H1 (cell line): ENCODE measurements around the gene CRHR2. TPM values are rescaled to one million over a fixed set of nuclear protein-coding genes. Genes with fewer than 3 reads are reported as not detected.

ENCODE experiments used
- CTCF ChIA-PET: fragments of 300-600 bp; sonication (Branson Sonifier 250); formaldehyde crosslinking; loops from one replicate; lab custom pipeline; 2021; ENCODE audit not compliant: partially characterized antibody; lab: Charles Lee
- POLR2A ChIA-PET: fragments of 300-600 bp; sonication (Branson Sonifier 250); formaldehyde crosslinking; loops from one replicate; lab custom pipeline; 2021; ENCODE audit warnings: inconsistent platforms; ENCODE audit not compliant: partially characterized antibody; lab: Charles Lee
- DNase-seq, 2 experiments: peaks; one replicate each; pipeline versions ENCODE4 v3.0.0 to v3.0.0-alpha.2; 2010 to 2022; ENCODE audit warnings: low spot score in 2 of 2, low read depth in 1 of 2, mixed read lengths in 1 of 2
- FAIRE-seq: peaks from 2 replicates; lab custom pipeline; 2011; peaks lifted over from hg19 to GRCh38; lab: Jason Lieb, UNC
- H2AFZ ChIP-seq: 2 replicates; pipeline ENCODE4 v1.8.1; 2012; ENCODE audit warnings: low read length, inconsistent platforms
- H2AK5ac ChIP-seq: 2 replicates; pipeline ENCODE4 v1.6.1; 2013; ENCODE audit warnings: low read depth, low read length
- H2BK120ac ChIP-seq: replicated peaks from 2 replicates; pipeline ENCODE3; 2013; ENCODE audit warnings: low read depth, low read length, inconsistent platforms
- H2BK12ac ChIP-seq: 2 replicates; pipeline ENCODE4 v1.6.1; 2013; ENCODE audit warnings: low read depth, low read length
- H2BK15ac ChIP-seq: 2 replicates; pipeline ENCODE4 v1.6.1; 2013; ENCODE audit warnings: low read length
- H2BK20ac ChIP-seq: 2 replicates; pipeline ENCODE4 v1.6.1; 2013; ENCODE audit warnings: low read length
- H2BK5ac ChIP-seq: 2 replicates; pipeline ENCODE4 v1.6.1; 2013; ENCODE audit warnings: low read depth, low read length
- H3K14ac ChIP-seq: 2 replicates; pipeline ENCODE4 v1.6.1; 2013; ENCODE audit warnings: inconsistent platforms; ENCODE audit not compliant: insufficient read length
- H3K18ac ChIP-seq: 2 replicates; pipeline ENCODE4 v1.6.1; 2013; ENCODE audit warnings: low read length; ENCODE audit errors: extremely low read depth
- H3K23ac ChIP-seq: 2 replicates; pipeline ENCODE4 v1.6.1; 2013; ENCODE audit warnings: inconsistent platforms; ENCODE audit not compliant: insufficient read length
- H3K23me2 ChIP-seq: 2 replicates; pipeline ENCODE4 v1.6.1; 2013; ENCODE audit warnings: low read depth, low read length
- H3K27ac ChIP-seq: 2 replicates; pipeline ENCODE4 v1.6.1; 2011; ENCODE audit warnings: low read depth, low read length, inconsistent platforms
- H3K27me3 ChIP-seq, 4 experiments: replicated peaks in 1 of 4; 1 replicate in 1 of 4; 2 replicates in 3 of 4; pipeline versions ENCODE4 v1.6.1 to v1.8.1; 2011 to 2013; ENCODE audit warnings: low read length in 3 of 4, mild to moderate bottlenecking in 3 of 4, inconsistent platforms in 2 of 4, mixed read lengths in 2 of 4, moderate library complexity in 1 of 4; ENCODE audit not compliant: control insufficient read depth in 3 of 4, insufficient read depth in 3 of 4; ENCODE audit errors: extremely low read depth in 1 of 4
- H3K36me3 ChIP-seq, 4 experiments: 2 replicates each; pipeline versions ENCODE4 v1.6.1 to v1.8.1; 2011 to 2013; ENCODE audit warnings: mild to moderate bottlenecking in 4 of 4, low read length in 3 of 4, moderate library complexity in 2 of 4, control low read depth in 1 of 4, inconsistent platforms in 1 of 4; ENCODE audit not compliant: insufficient read depth in 4 of 4, control insufficient read depth in 2 of 4
- H3K4ac ChIP-seq: replicated peaks from 2 replicates; pipeline ENCODE3; 2013; ENCODE audit warnings: low read length, low read depth, mixed read lengths, inconsistent platforms; ENCODE audit not compliant: insufficient read length
- H3K4me1 ChIP-seq, 4 experiments: replicated peaks in 1 of 4; 1 replicate in 1 of 4; 2 replicates in 3 of 4; pipeline versions ENCODE4 v1.6.1 to v1.8.1; 2011 to 2013; ENCODE audit warnings: low read length in 3 of 4, inconsistent platforms in 2 of 4, mixed read lengths in 1 of 4; ENCODE audit not compliant: insufficient read depth in 4 of 4, control insufficient read depth in 3 of 4
- H3K4me2 ChIP-seq, 2 experiments: 2 replicates each; pipeline versions ENCODE4 v1.6.1 to v1.8.1; 2011 to 2013; ENCODE audit warnings: low read depth in 2 of 2, low read length in 2 of 2, control low read depth in 1 of 2, inconsistent platforms in 1 of 2, mild to moderate bottlenecking in 1 of 2; ENCODE audit not compliant: insufficient read depth in 1 of 2
- H3K4me3 ChIP-seq, 4 experiments: fragments of 200-600, 300-600 bp in 1 of 4; sonication (generic), shearing (Covaris generic), sonication (Bioruptor Twin) in 1 of 4; 2 replicates each; pipeline versions ENCODE4 v1.5.1 to v1.8.1; 2011 to 2016; ENCODE audit warnings: low read length in 4 of 4, low read depth in 3 of 4, control low read depth in 2 of 4, inconsistent platforms in 2 of 4, mild to moderate bottlenecking in 2 of 4, mixed read lengths in 1 of 4, moderate library complexity in 1 of 4; ENCODE audit not compliant: insufficient read depth in 2 of 4; ENCODE audit errors: extremely low read depth in 1 of 4
- H3K56ac ChIP-seq: replicated peaks from 2 replicates; pipeline ENCODE3; 2013; ENCODE audit warnings: low read depth, mild to moderate bottlenecking, mixed read lengths, low read length, inconsistent platforms; ENCODE audit not compliant: insufficient read length
- H3K79me1 ChIP-seq: 2 replicates; pipeline ENCODE4 v1.6.1; 2013; ENCODE audit warnings: low read depth, low read length, control low read depth
- H3K79me2 ChIP-seq, 2 experiments: 2 replicates each; pipeline versions ENCODE4 v1.6.1 to v1.8.1; 2012 to 2013; ENCODE audit warnings: low read length in 2 of 2, mild to moderate bottlenecking in 2 of 2, inconsistent platforms in 1 of 2; ENCODE audit not compliant: insufficient read depth in 2 of 2, control insufficient read depth in 1 of 2
- H3K9ac ChIP-seq, 4 experiments: replicated peaks in 1 of 4; 1 replicate in 1 of 4; 2 replicates in 3 of 4; pipeline versions ENCODE4 v1.6.1 to v1.8.1; 2011 to 2013; ENCODE audit warnings: low read depth in 3 of 4, low read length in 3 of 4, control low read depth in 2 of 4, mild to moderate bottlenecking in 2 of 4, moderate library complexity in 2 of 4, inconsistent platforms in 1 of 4; ENCODE audit errors: extremely low read depth in 1 of 4
- H3K9me3 ChIP-seq, 2 experiments: 2 replicates each; pipeline versions ENCODE4 v1.6.1 to v1.8.1; 2012 to 2013; ENCODE audit warnings: mild to moderate bottlenecking in 2 of 2, moderate library complexity in 2 of 2, control low read depth in 1 of 2, inconsistent platforms in 1 of 2, low read depth in 1 of 2, low read length in 1 of 2, mixed read lengths in 1 of 2; ENCODE audit not compliant: insufficient read depth in 2 of 2
- H4K20me1 ChIP-seq, 2 experiments: replicated peaks in 1 of 2; 2 replicates each; pipeline versions ENCODE3 to v1.8.1; 2011 to 2013; ENCODE audit warnings: inconsistent platforms in 2 of 2, low read length in 2 of 2, mild to moderate bottlenecking in 1 of 2; ENCODE audit not compliant: insufficient read depth in 2 of 2, control insufficient read depth in 1 of 2
- H4K5ac ChIP-seq: 2 replicates; pipeline ENCODE4 v1.6.1; 2013; ENCODE audit warnings: low read length, low read depth, mixed read lengths, inconsistent platforms; ENCODE audit not compliant: insufficient read length
- H4K8ac ChIP-seq: 2 replicates; pipeline ENCODE4 v1.8.0; 2013; ENCODE audit warnings: mild to moderate bottlenecking, moderate library complexity, low read length, inconsistent platforms; ENCODE audit not compliant: insufficient read depth; ENCODE audit errors: extremely low read depth
- H4K91ac ChIP-seq: replicated peaks from 2 replicates; pipeline ENCODE3; 2013; ENCODE audit warnings: low read length, mixed read lengths, inconsistent platforms; ENCODE audit not compliant: insufficient read length
- CBX8 ChIP-seq: fragments of 300-800, 300-1000 bp; sonication (generic); IDR thresholded peaks from 2 replicates; pipeline ENCODE4 v1.7.1; 2016; ENCODE audit warnings: low read depth, low read length, borderline replicate concordance
- CTBP2 ChIP-seq: IDR thresholded peaks from 2 replicates; pipeline ENCODE4 v1.7.0; 2011; ENCODE audit warnings: borderline replicate concordance, mild to moderate bottlenecking, moderate library complexity, mixed read lengths, low read length; ENCODE audit not compliant: insufficient read depth, insufficient read length
- FOSL1 ChIP-seq: IDR thresholded peaks from 2 replicates; pipeline ENCODE4 v1.6.1; 2011; ENCODE audit warnings: mild to moderate bottlenecking, low read depth, low read length, moderate library complexity; ENCODE audit not compliant: insufficient read depth
- MAFK ChIP-seq: IDR thresholded peaks from 2 replicates; pipeline ENCODE4 v1.6.1; 2012; ENCODE audit warnings: low read depth, mild to moderate bottlenecking, improper control_type of control experiment, low read length
- POLR2AphosphoS5 ChIP-seq: IDR thresholded peaks from 2 replicates; pipeline ENCODE4 v1.6.1; 2011; ENCODE audit warnings: low read depth, low read length
- RAD21 ChIP-seq, 2 experiments: IDR thresholded peaks in 1 of 2; conservative IDR thresholded peaks in 1 of 2; 2 replicates each; pipeline ENCODE4 v1.6.1; 2011; ENCODE audit warnings: low read depth in 2 of 2, low read length in 2 of 2, improper control_type of control experiment in 1 of 2, inconsistent platforms in 1 of 2, mild to moderate bottlenecking in 1 of 2, moderate library complexity in 1 of 2
- SAP30 ChIP-seq: fragments of 300-600 bp; sonication (generic); IDR thresholded peaks from 2 replicates; pipeline ENCODE4 v1.7.1; 2012; ENCODE audit warnings: low read length, moderate library complexity, mild to moderate bottlenecking, inconsistent platforms; ENCODE audit not compliant: insufficient read depth, insufficient replicate concordance
- SP1 ChIP-seq: IDR thresholded peaks from 2 replicates; pipeline ENCODE4 v1.6.1; 2011; ENCODE audit warnings: low read depth, low read length
- TAF7 ChIP-seq: optimal IDR thresholded peaks from 2 replicates; pipeline ENCODE3; 2011; ENCODE audit warnings: low read depth, mild to moderate bottlenecking, inconsistent platforms, low read length, moderate library complexity, borderline replicate concordance
- TCF12 ChIP-seq: IDR thresholded peaks from 2 replicates; pipeline ENCODE4 v1.6.1; 2011; ENCODE audit warnings: low read depth, mild to moderate bottlenecking, low read length
- WGBS, 2 experiments: shearing (Covaris generic) in 1 of 2; methylation state at CpG; one replicate each; pipeline versions ENCODE4 v1.1.6 to v1.1.7; 2013 to 2015; ENCODE audit warnings: low lambda C conversion rate in 2 of 2, mixed read lengths in 2 of 2, inconsistent platforms in 1 of 2, low coverage in 1 of 2, missing lambda C conversion rate in 1 of 2; ENCODE audit not compliant: insufficient replicate concordance in 2 of 2, insufficient coverage in 1 of 2, insufficient read length in 1 of 2; ENCODE audit errors: extremely low coverage in 1 of 2, missing lambda C conversion rate in 1 of 2; 5-methylcytosine and 5-hydroxymethylcytosine counted together
- polyA plus RNA-seq, 7 experiments: library from polyadenylated mRNA; depleted of rRNA in 3 of 7; stranded (reverse) in 5 of 7; unstranded in 2 of 7; fragments of >200 nt in 5 of 7; fragments of 200-250 nt in 2 of 7; gene quantifications; 1 replicate in 5 of 7; 2 replicates in 1 of 7; 4 replicates in 1 of 7; pipeline versions ENCODE4 v1.2.1 to v1.2.3, GENCODE V29; 2011 to 2013; ENCODE audit warnings: missing spikeins in 2 of 7, mixed read lengths in 2 of 7
- total RNA-seq: library from RNA; stranded (reverse); fragmentation: NEBNext Ultra II Directional; extraction: Animal tissue kit (Norgen Biotek cat#: 25700); gene quantifications from 2 replicates; pipeline ENCODE4 v1.2.1, GENCODE V29; 2021
- TF ChIP-seq, protein P1 (sequence below): IDR thresholded peaks from 2 replicates; pipeline ENCODE4 v1.6.1; 2012; ENCODE audit warnings: low read length, inconsistent platforms

The CRHR2 gene
- total and polyA plus RNA-seq, 2 of the 8 experiments (the other 6 are each of a cell fraction or from before 2014, with no cell fraction given) = 0.37 to 1.3 TPM

DNA sequence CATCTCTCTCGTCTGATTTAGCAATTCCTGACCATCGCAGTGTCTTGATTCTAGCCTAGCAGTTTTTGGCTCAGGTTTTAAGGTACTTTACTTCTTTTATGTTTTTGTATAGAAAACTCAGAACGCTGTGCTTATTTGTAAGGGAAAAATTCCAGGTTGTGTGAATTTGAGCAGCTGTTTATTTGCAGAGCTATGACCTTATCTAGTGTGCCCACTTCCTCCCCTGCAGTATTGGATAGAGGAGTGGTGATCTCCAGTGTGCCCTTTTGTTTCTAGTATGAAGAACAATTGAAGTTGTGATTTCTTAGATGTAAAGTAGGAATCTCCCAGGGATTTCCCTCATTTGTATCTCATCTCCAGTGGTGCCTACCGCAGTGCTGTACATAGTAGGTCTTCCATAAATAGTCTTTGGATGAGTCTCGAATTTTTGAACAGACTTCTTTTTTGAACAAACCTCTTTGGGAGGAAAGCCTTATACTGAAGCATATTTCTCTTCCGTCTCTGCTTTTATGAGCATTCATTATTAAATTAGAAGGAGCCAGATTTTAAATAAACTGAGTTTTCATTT is 47.5 kb downstream of the CRHR2 start:
- Histone ChIP-seq H2AK5ac (no peak overlapping the region), H3K23me2 (no peaks in the 10 kb centered on the region; the same call in 1 of the 2 replicates), H4K8ac (no peak overlapping the region), H2BK20ac (no peak overlapping the region), H3K27me3 (no peaks in the 10 kb centered on the region), H4K91ac (no peak overlapping the region), H3K4me2 (no peak overlapping the region), H3K56ac (no peak overlapping the region), H2BK12ac (no peak overlapping the region), H3K9ac (no peak overlapping the region), H3K79me2 (no peaks in the 10 kb centered on the region; a peak in 1 of 4 replicates), H3K9me3 (no peaks in the 10 kb centered on the region), H3K79me1 (no peaks in the 10 kb centered on the region; the same call in 1 of the 2 replicates), H3K27ac (no peak overlapping the region), H3K4ac (no peak overlapping the region), H4K5ac (no peak overlapping the region), H4K20me1 (peaks cover 2 to 8% of the 10 kb centered on the region in 2 experiments), H2BK120ac (no peak overlapping the region), H3K36me3 (peaks cover 26 to 65% (median 50%) of the 10 kb centered on the region in 4 experiments), H3K4me1 (no peaks in the 10 kb centered on the region), H2BK15ac (no peak overlapping the region), H3K23ac (no peak overlapping the region), H3K18ac (no peak overlapping the region), H3K4me3 (no peak overlapping the region), H3K14ac (no peak overlapping the region), H2BK5ac (no peak overlapping the region), H2AFZ (no peak overlapping the region)
- 82% methylated on average over 6 of the region's 6 CpGs; no CpG with 5 or more reads in 1 of the 2 experiments for WGBS, 2 experiments
- CTCF ChIA-PET = interaction anchor here (0.7 to 1.9 kb wide), 4 partner anchors 19 to 106 kb away, joined by 3 to 9 read pairs (median 4); no protein-coding TSS in a partner anchor
- no peak for DNase-seq
- FAIRE-seq = no peak
- POLR2A ChIA-PET = interaction anchor here (0.9 to 13.7 kb wide), 15 partner anchors 9 to 92 kb away, joined by 3 to 217 read pairs (median 4); no protein-coding TSS in a partner anchor
- TF ChIP-seq TAF7 = no peak
- TF ChIP-seq CBX8 = no peak
- TF ChIP-seq POLR2AphosphoS5 = no peak
- TF ChIP-seq SP1 = no peak
- no peak for TF ChIP-seq FOSL1
- TF ChIP-seq, protein P1, sequence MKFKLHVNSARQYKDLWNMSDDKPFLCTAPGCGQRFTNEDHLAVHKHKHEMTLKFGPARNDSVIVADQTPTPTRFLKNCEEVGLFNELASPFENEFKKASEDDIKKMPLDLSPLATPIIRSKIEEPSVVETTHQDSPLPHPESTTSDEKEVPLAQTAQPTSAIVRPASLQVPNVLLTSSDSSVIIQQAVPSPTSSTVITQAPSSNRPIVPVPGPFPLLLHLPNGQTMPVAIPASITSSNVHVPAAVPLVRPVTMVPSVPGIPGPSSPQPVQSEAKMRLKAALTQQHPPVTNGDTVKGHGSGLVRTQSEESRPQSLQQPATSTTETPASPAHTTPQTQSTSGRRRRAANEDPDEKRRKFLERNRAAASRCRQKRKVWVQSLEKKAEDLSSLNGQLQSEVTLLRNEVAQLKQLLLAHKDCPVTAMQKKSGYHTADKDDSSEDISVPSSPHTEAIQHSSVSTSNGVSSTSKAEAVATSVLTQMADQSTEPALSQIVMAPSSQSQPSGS = no peak
- no peak for TF ChIP-seq RAD21 (IDR thresholded peaks at IDR 0.05 in 1 of 2, conservative IDR thresholded peaks at IDR 0.05 in 1 of 2; ENCODE audit: low read depth in 2 of 2, low read length in 2 of 2)
- TF ChIP-seq SAP30 = no peak
- no peak for TF ChIP-seq CTBP2
- no peak for TF ChIP-seq TCF12
- TF ChIP-seq MAFK = no peak
